ENCODE data around the gene TUBGCP5.

Gene TUBGCP5

DNA sequence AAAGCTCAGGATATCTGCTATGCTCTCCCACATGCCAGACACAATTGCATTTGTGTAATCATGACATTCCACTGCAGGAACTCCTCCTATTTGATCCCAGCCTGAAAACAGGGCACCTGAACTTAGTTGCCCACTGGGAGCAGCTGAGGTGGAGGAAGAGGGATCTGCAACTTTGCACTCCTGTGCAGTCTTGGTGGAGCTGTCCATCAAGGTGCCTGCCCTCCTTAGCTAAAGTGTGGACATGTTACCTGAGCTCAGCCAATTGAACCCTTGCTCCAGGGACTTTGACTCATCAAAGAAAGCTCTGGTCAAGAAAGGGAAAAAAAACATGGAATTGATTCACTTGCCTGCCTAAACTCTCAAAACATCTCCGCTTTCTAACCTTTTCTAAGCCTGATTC is 33.3 kb upstream of the TUBGCP5 start:
- no peak for TF ChIP-seq EZH2 (IDR thresholded peaks at IDR 0.05)
- TF ChIP-seq FOXP2 (optimal IDR thresholded peaks at IDR 0.05; ENCODE audit: control extremely low read depth, extremely low read length, insufficient read depth): no peak
- no peak for TF ChIP-seq POLR2AphosphoS5 (IDR thresholded peaks at IDR 0.05; ENCODE audit: borderline replicate concordance, low read depth, low read length)
- H3K9ac ChIP-seq (ENCODE audit: insufficient read length): no peak overlapping the region
- H3K36me3 ChIP-seq (ENCODE audit: insufficient read depth, low read length): no peaks in the 10 kb centered on the region
- no peak overlapping the region for H3K4me3 ChIP-seq
- H3K9me3 ChIP-seq (ENCODE audit: low read depth, low read length): no peaks in the 10 kb centered on the region
- H3K27ac ChIP-seq: no peak overlapping the region
- DNase-seq (ENCODE audit: low read depth, low spot score): no peak

DNA sequence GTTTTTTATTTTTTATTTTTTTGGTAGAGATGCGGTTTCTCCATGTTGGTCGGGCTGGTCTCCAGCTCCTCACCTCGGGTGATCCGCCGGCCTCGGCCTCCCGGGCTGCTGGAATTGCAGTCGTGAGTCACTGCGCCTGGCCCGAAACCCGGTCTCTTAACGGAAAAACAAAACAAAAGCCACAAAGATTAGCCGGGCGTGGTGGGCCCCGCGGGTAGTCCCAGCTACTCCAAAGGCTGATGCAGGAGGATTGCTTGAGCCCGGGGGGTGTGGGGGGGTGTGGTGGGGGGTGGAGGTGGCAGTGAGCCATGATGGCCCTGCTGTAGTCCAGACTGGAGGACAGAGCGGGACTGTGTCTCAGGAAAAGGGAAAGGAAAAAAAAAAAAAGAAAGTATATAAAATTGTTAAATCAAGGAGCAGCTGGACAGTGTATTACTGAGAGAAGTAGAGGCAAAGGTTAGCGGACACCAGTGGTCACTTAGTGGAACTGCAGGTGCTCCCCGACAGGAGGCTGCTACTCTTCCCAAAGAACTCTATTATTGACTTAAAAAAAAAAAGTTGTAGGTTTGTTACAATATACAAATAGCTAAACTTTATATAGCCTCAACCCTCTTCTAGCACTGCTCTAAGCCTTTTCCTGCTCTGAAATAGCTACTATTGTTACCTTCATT is 30.3 kb upstream of the TUBGCP5 start:
- DNase-seq (ENCODE audit: low read depth, low spot score): no peak
- no peak for TF ChIP-seq POLR2AphosphoS5 (IDR thresholded peaks at IDR 0.05; ENCODE audit: borderline replicate concordance, low read depth, low read length)
- no peaks in the 10 kb centered on the region for H3K9me3 ChIP-seq (ENCODE audit: low read depth, low read length)
- H3K36me3 ChIP-seq (ENCODE audit: insufficient read depth, low read length): no peaks in the 10 kb centered on the region
- H3K4me3 ChIP-seq: no peak overlapping the region
- H3K9ac ChIP-seq (ENCODE audit: insufficient read length): no peak overlapping the region
- H3K27ac ChIP-seq: no peak overlapping the region

DNA sequence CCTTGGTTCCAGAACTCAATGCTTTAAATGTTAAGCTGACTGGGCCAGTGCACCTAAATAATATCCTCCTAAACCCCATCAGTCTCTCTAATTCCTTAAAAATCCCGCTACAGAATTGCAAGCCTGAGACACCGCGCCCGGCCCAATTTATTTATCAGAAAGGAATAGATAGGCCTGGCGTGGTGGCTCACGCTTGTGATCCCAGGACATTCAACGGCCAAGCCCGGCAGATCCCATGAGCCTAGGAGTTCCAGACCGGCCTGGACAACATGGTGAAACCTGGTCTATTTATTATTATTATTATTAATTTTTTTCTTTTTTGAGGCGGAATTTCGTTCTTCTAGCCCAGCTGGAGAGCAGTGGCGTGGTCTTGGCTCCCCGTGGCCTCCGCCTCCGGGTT is 28.0 kb upstream of the TUBGCP5 start:
- Histone ChIP-seq H3K9me3 (ENCODE audit: low read depth, low read length) (no peaks in the 10 kb centered on the region), H3K9ac (ENCODE audit: insufficient read length) (no peak overlapping the region), H3K4me3 (no peak overlapping the region), H3K36me3 (ENCODE audit: insufficient read depth, low read length) (no peaks in the 10 kb centered on the region), H3K27ac (no peak overlapping the region)
- DNase-seq (ENCODE audit: low read depth, low spot score): no peak
- TF ChIP-seq POLR2AphosphoS5 (IDR thresholded peaks at IDR 0.05; ENCODE audit: borderline replicate concordance, low read depth, low read length) (no peak), EZH2 (IDR thresholded peaks at IDR 0.05) (no peak), FOXP2 (optimal IDR thresholded peaks at IDR 0.05; ENCODE audit: control extremely low read depth, extremely low read length, insufficient read depth) (no peak)

DNA sequence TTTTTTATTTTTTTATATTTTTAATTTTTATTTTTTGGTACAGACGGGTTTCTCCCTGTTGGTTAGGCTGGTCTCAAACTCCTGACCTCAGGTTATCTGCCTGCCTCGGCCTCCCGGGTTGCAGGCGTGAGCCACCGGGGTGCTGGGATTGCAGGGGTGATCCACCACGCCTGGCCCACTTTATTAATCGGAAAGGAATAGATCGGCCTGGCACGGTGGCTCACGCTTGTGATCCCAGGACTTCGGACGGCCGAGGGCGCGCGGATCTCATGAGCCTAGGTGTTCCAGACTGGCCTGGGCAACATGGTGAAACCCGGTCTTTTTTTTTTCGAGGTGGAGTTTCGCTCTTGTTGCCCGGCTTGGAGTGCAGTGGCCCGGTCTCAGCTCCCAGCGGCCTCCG is 26.5 kb upstream of the TUBGCP5 start:
- DNase-seq (ENCODE audit: low read depth, low spot score): no peak
- no peak for TF ChIP-seq EZH2 (IDR thresholded peaks at IDR 0.05)
- no peak for TF ChIP-seq POLR2AphosphoS5 (IDR thresholded peaks at IDR 0.05; ENCODE audit: borderline replicate concordance, low read depth, low read length)
- TF ChIP-seq FOXP2 (optimal IDR thresholded peaks at IDR 0.05; ENCODE audit: control extremely low read depth, extremely low read length, insufficient read depth): no peak
- H3K9ac ChIP-seq (ENCODE audit: insufficient read length): no peak overlapping the region
- no peak overlapping the region for H3K4me3 ChIP-seq
- no peak overlapping the region for H3K27ac ChIP-seq
- no peaks in the 10 kb centered on the region for H3K9me3 ChIP-seq (ENCODE audit: low read depth, low read length)
- H3K36me3 ChIP-seq (ENCODE audit: insufficient read depth, low read length): no peaks in the 10 kb centered on the region

DNA sequence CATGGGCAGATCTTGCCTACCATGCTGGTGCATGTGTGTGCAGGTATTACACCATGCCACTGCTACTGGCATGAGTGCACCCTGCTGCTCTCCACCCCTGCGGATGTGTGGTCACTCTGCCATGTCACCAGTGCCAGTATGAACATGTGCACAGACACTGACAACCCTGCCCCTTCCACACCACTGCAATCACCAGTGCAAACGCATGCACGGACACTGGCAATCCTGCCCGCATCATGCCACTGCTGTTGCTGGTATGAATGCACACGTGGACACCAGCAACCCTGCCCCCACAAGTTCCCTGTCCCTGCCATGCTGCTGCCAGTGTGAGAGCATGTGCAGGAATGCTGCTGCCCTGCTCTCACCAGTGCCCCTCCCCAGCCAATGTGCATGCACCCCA is 24.8 kb upstream of the TUBGCP5 start:
- TF ChIP-seq EZH2 (IDR thresholded peaks at IDR 0.05): no peak
- TF ChIP-seq POLR2AphosphoS5 (IDR thresholded peaks at IDR 0.05; ENCODE audit: borderline replicate concordance, low read depth, low read length): no peak
- no peak for TF ChIP-seq FOXP2 (optimal IDR thresholded peaks at IDR 0.05; ENCODE audit: control extremely low read depth, extremely low read length, insufficient read depth)
- H3K27ac ChIP-seq: no peak overlapping the region
- H3K9ac ChIP-seq (ENCODE audit: insufficient read length): no peak overlapping the region
- H3K4me3 ChIP-seq: no peak overlapping the region
- H3K36me3 ChIP-seq (ENCODE audit: insufficient read depth, low read length): no peaks in the 10 kb centered on the region
- DNase-seq (ENCODE audit: low read depth, low spot score): no peak
- H3K9me3 ChIP-seq (ENCODE audit: low read depth, low read length): no peaks in the 10 kb centered on the region

DNA sequence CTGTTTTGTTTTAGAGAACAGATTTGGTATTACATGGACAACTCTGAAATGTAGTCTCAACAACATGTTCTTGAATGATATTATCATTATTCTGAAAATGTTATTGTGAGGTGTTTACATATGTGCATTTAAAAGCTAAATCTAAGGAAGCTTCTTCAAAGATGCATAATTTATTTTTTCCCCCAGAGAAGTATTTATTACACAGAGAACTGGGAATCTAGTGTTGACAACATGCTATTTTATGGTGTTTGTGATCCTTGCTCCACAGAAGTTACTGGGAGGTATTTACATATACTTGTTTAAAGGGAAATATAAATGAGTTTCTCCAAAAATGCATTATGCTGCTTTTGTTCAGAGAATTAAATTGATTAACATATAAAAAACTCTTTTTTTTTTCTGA is 18.3 kb upstream of the TUBGCP5 start:
- Histone ChIP-seq H3K36me3 (ENCODE audit: insufficient read depth, low read length) (no peaks in the 10 kb centered on the region), H3K27ac (no peak overlapping the region), H3K4me3 (no peak overlapping the region), H3K9ac (ENCODE audit: insufficient read length) (no peak overlapping the region), H3K9me3 (ENCODE audit: low read depth, low read length) (no peaks in the 10 kb centered on the region)
- TF ChIP-seq FOXP2 (optimal IDR thresholded peaks at IDR 0.05; ENCODE audit: control extremely low read depth, extremely low read length, insufficient read depth): no peak
- TF ChIP-seq POLR2AphosphoS5 (IDR thresholded peaks at IDR 0.05; ENCODE audit: borderline replicate concordance, low read depth, low read length): no peak
- no peak for TF ChIP-seq EZH2 (IDR thresholded peaks at IDR 0.05)
- DNase-seq (ENCODE audit: low read depth, low spot score): no peak

DNA sequence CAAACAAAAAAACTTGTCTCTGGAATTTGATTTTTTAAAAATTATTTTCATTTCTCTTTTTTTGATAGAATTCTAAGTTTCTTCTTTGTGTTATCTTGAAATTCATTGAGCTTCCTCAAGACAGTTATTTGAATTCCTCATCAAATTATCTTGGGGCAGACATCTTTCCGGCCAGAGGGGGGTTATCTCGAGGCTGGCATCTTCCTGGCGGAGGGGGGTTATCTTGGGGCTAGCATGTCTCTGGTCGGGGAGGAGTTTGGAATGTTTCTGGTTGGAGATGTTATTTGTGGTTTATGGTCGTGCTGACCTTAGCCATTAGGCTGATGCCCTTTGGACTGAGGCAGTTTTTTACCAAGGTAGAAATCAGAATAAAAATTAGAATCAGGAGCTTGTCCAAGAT is 15.9 kb upstream of the TUBGCP5 start:
- Histone ChIP-seq H3K9ac (ENCODE audit: insufficient read length) (no peak overlapping the region), H3K36me3 (ENCODE audit: insufficient read depth, low read length) (no peaks in the 10 kb centered on the region), H3K27ac (no peak overlapping the region), H3K4me3 (no peak overlapping the region), H3K9me3 (ENCODE audit: low read depth, low read length) (no peaks in the 10 kb centered on the region)
- TF ChIP-seq FOXP2 (optimal IDR thresholded peaks at IDR 0.05; ENCODE audit: control extremely low read depth, extremely low read length, insufficient read depth) (no peak), POLR2AphosphoS5 (IDR thresholded peaks at IDR 0.05; ENCODE audit: borderline replicate concordance, low read depth, low read length) (no peak), EZH2 (IDR thresholded peaks at IDR 0.05) (no peak)
- no peak for DNase-seq (ENCODE audit: low read depth, low spot score)

DNA sequence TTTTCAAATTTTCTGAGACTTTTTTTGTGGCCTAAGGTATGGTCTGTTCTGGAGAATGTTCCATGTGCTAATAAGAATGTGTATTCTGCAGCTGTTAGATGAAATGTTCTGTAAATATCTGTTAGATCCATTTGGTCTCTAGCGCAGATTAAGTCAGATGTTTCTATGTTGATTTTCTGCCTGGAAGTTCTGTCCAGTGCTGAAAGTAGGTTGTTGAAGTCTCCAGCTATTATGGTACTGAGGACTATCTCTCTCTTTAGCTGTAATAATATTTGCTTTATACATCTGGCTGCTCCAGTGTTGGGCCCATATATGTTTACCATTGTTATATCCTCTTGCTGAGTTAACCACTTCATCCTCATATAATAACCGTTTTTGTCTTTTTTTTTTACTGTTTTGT is 13.2 kb upstream of the TUBGCP5 start:
- Histone ChIP-seq H3K27ac (no peak overlapping the region), H3K9me3 (ENCODE audit: low read depth, low read length) (no peaks in the 10 kb centered on the region)

DNA sequence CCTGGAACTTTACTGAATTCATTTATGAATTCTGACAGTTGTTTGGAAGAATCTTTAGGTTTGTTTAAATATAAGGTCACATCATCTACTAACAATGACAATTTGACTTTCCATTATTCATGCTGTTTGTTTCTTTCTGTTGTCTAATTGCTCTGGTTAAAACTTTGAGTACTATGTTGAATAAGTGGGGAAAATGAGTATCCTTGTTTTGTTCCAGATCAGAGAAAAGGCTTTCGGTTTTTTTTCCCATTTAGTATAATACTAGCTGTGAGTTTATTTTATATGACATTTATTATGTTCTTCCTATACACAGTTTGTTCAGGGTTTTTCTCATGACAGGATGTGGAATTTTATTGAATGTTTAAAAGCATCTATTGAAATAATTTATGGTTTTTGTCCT is 11.3 kb upstream of the TUBGCP5 start:
- Histone ChIP-seq H3K27ac (no peak overlapping the region), H3K9me3 (ENCODE audit: low read depth, low read length) (no peaks in the 10 kb centered on the region), H3K36me3 (ENCODE audit: insufficient read depth, low read length) (no peaks in the 10 kb centered on the region), H3K9ac (ENCODE audit: insufficient read length) (no peak overlapping the region), H3K4me3 (no peak overlapping the region)
- no peak for TF ChIP-seq EZH2 (IDR thresholded peaks at IDR 0.05)
- no peak for TF ChIP-seq POLR2AphosphoS5 (IDR thresholded peaks at IDR 0.05; ENCODE audit: borderline replicate concordance, low read depth, low read length)
- TF ChIP-seq FOXP2 (optimal IDR thresholded peaks at IDR 0.05; ENCODE audit: control extremely low read depth, extremely low read length, insufficient read depth): no peak
- DNase-seq (ENCODE audit: low read depth, low spot score): no peak

More for the DNA sequence above, 13.2 kb upstream of the TUBGCP5 start:
- no peak for TF ChIP-seq EZH2 (IDR thresholded peaks at IDR 0.05)
- no peak for TF ChIP-seq FOXP2 (optimal IDR thresholded peaks at IDR 0.05; ENCODE audit: control extremely low read depth, extremely low read length, insufficient read depth)
- TF ChIP-seq POLR2AphosphoS5 (IDR thresholded peaks at IDR 0.05; ENCODE audit: borderline replicate concordance, low read depth, low read length): no peak
- H3K4me3 ChIP-seq: no peak overlapping the region
- no peak for DNase-seq (ENCODE audit: low read depth, low spot score)
- no peak overlapping the region for H3K9ac ChIP-seq (ENCODE audit: insufficient read length)
- H3K36me3 ChIP-seq (ENCODE audit: insufficient read depth, low read length): no peaks in the 10 kb centered on the region
